SJSA1 (cell line): ENCODE results near the gene GPR146. TPM values are rescaled to one million over a fixed set of nuclear protein-coding genes. Genes with fewer than 3 reads are reported as not detected.
"Not testable (repeated sequence)": the region's sequence is repeated elsewhere in the genome, so short reads cannot be mapped to it uniquely, and the experiment has no call there.

Experiments used
- DNase-seq, 2 experiments: peaks; one replicate each; pipeline ENCODE4 v3.0.0-alpha.2; 2015 to 2020; ENCODE audit warnings: low spot score in 2 of 2, low read depth in 1 of 2
- H3K27ac ChIP-seq: fragments of 250-450 bp; sonication (Bioruptor Pico); 2 replicates; pipeline ENCODE4 v1.5.1; 2020; ENCODE audit warnings: mild to moderate bottlenecking, moderate library complexity
- H3K27me3 ChIP-seq: fragments of 250-450 bp; sonication (Bioruptor Pico); replicated peaks from 2 replicates; pipeline ENCODE4 v1.5.1; 2020; ENCODE audit warnings: mild to moderate bottlenecking, moderate library complexity
- H3K36me3 ChIP-seq: fragments of 250-450 bp; sonication (Bioruptor Pico); 2 replicates; pipeline ENCODE4 v1.5.1; 2020; ENCODE audit warnings: mild to moderate bottlenecking
- H3K4me1 ChIP-seq: fragments of 250-450 bp; sonication (Bioruptor Pico); replicated peaks from 2 replicates; pipeline ENCODE4 v1.6.1; 2021; ENCODE audit warnings: mild to moderate bottlenecking
- H3K4me3 ChIP-seq: fragments of 250-450 bp; sonication (Bioruptor Pico); 2 replicates; pipeline ENCODE4 v1.5.1; 2020; ENCODE audit warnings: mild to moderate bottlenecking
- H3K9me3 ChIP-seq: fragments of 250-450 bp; sonication (Bioruptor Pico); replicated peaks from 2 replicates; pipeline ENCODE4 v1.5.1; 2020; ENCODE audit warnings: mild to moderate bottlenecking
- total RNA-seq: library from RNA; depleted of rRNA; stranded (reverse); fragments of >200 nt; shearing (Covaris generic); gene quantifications from 2 replicates; pipeline ENCODE4 v1.2.3, GENCODE V29; 2014

GPR146 gene
- total RNA-seq, 1 experiment from 2014 or later, result 0.08 TPM

DNA sequence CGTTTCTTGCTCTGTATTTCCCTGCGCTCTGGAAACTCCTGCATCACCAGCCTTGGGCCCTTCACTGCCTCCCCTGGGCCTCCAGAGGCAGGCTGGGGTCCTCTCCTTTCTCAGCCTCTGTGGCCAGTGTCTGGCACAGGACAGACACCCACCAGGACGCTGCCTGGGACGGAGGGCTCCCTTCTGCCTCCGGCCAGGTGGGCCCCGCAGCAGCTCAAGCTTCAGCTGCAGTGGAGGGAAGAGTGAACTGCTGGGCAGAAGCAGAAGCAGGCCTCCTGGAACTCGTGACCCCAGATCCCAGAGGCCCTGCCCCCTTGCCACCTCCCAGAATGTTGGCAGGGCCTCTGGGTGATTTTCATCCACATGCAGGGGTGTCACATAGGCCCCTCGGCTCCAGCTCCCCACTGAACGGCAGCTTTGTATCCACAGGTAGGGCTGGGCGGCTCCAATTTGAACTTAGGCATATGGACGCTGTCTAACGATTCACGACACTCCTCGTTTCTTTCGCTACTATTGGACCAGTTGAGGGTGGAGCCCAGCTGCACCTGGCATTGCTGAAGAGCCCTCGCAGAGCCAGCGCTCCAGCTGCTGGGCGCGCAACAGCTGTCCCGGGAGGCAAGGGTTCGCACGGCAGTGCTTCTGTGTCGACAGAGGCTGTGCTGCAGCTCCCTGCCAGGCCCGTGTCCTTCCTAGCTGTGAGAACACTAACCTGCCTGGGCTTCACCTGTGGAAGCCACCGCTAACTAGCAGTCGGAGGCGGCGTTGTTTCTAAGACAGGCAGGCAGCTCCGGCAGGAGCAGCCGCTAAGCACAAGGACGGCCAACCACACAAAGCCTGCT, 18.4 kb upstream of the GPR146 start:
- Histone ChIP-seq H3K4me3 (no peak overlapping the region), H3K4me1 (peaks cover 20% of the 10 kb centered on the region), H3K27me3 (no peaks in the 10 kb centered on the region), H3K9me3 (peaks cover 4% of the 10 kb centered on the region; the same call in 1 of the 2 replicates), H3K27ac (no peak overlapping the region), H3K36me3 (peaks cover 36% of the 10 kb centered on the region)
- no peak for DNase-seq

DNA sequence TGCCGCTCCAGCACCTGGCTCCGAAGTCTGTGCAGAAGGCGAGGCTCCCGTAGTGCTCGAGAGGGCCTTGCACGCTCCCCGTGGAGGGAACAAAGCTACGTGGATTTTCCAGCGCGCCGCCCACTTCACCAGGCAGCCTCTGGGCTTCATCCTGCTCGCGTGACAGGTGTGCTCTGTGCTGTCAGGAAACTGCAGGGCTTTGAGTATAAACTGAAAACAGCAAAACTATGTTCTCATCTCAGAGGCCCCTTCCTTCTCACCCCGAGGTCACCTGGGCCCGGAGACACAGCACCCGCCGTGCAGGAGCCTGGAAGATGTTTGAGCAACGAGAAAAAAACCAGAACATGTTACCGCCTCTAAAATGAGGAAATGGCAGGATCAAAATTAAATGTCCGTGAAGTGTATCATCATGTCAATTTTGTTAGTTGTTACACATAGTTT, 17.6 kb upstream of the GPR146 start:
- no peaks in the 10 kb centered on the region for H3K27me3 ChIP-seq
- peaks cover 20% of the 10 kb centered on the region for H3K4me1 ChIP-seq
- H3K4me3 ChIP-seq, result no peak overlapping the region
- no peak overlapping the region for H3K27ac ChIP-seq
- no peaks in the 10 kb centered on the region; the same call in 1 of the 2 replicates for H3K9me3 ChIP-seq
- DNase-seq, result no peak
- H3K36me3 ChIP-seq, result peaks cover 28% of the 10 kb centered on the region

DNA sequence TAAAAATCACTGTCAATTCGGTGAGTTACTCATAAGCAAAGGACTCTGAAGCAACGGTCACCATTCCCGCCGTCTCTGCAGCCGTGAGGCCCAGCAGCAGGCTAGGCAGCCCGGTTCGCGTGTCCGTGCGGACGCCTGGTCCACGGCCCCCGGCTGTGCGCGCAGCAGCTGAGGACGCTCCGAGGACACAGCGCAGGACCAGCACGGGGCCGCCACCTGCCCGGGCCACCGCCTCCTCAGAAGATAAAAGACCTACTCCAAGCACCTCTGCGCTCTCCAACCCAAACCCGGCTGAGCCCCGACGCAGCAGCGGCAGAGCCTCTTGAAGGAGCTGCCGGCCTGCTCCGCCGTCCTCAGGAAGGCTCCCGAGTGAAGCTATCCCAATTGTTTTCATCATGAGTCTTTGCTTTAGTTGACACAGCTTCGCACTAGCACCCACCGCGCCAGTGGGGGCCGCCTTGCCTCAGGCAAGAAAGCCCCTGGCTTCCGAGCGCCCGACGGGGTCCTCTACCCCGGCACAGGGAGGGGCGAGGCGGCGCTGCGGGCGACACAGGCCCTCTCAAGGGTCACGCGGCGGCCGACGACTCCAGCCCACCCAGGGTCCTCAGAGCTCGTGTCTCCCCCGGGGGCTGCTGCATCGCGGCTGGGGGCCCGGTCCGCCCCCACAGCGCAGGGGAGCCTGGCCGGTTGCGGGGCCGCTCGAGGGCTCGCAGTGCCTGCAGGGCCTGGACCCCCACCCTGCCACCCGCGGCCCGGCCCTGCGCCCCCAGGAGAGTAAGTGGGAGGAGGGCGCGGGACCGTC, 16.9 kb upstream of the GPR146 start:
- Histone ChIP-seq H3K9me3 (no peaks in the 10 kb centered on the region), H3K27me3 (no peaks in the 10 kb centered on the region), H3K36me3 (peaks cover 27% of the 10 kb centered on the region), H3K4me3 (peak overlapping the region; percentile 94), H3K27ac (peak overlapping the region; percentile 20), H3K4me1 (peaks cover 20% of the 10 kb centered on the region)
- peak in 1 of 2 experiments; percentile 6 for DNase-seq

- Histone ChIP-seq H3K4me3 (peak overlapping the region; percentile 94), H3K9me3 (no peaks in the 10 kb centered on the region), H3K36me3 (peaks cover 27% of the 10 kb centered on the region), H3K4me1 (peaks cover 20% of the 10 kb centered on the region), H3K27ac (peak overlapping the region; percentile 20), H3K27me3 (no peaks in the 10 kb centered on the region)
- peak; percentile 75 to 90 for DNase-seq
Observed at GRCh38 chr7:1028044-1028770, 16.1 kb upstream of the GPR146 start.

DNA sequence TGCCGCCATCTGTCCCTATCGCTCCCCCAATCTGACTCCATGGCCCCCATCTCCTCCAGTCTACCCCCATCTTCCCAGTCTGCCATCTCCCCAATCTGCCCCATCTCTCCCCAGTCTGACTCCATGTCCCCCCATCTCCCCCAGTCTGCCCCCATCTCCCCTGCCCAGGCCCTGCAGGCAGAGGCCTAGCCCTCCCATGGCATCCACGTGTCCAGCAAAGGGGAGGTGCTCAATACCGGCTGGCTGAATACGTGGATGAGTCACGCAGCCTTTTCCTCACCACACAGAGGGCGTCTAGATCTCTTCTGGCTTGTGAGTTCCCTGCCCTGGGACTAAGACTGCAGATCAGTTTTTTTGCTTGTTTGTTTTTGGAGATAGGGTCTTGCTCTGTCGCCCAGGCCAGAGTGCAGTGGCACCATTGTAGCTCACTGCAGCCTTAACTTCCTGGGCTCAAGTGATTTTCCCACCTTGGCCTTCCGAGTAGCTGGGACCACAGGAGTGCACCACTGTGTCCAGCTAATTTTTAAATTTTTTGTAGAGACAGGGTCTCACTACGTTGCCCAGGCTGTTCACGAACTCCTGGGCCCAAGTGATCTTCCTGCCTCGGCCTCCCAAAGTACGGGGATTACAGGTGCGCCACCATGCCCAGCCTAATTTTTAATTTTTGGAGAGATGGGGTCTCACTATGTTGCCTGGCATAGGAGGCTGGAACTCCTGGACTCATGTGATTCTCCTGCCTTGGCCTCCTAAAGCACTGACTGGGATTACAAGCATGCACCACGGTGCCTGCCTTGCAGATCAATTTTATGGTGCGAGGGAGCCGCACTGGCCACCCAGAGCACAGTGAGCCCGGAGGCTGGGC, 15.3 kb upstream of the GPR146 start:
- Histone ChIP-seq H3K36me3 (peaks cover 27% of the 10 kb centered on the region), H3K27me3 (no peaks in the 10 kb centered on the region), H3K27ac (no peak overlapping the region), H3K4me1 (peaks cover 20% of the 10 kb centered on the region), H3K9me3 (no peaks in the 10 kb centered on the region), H3K4me3 (peak overlapping the region; percentile 94; the same call in 1 of the 2 replicates)
- DNase-seq, result peak; percentile 64 to 90

DNA sequence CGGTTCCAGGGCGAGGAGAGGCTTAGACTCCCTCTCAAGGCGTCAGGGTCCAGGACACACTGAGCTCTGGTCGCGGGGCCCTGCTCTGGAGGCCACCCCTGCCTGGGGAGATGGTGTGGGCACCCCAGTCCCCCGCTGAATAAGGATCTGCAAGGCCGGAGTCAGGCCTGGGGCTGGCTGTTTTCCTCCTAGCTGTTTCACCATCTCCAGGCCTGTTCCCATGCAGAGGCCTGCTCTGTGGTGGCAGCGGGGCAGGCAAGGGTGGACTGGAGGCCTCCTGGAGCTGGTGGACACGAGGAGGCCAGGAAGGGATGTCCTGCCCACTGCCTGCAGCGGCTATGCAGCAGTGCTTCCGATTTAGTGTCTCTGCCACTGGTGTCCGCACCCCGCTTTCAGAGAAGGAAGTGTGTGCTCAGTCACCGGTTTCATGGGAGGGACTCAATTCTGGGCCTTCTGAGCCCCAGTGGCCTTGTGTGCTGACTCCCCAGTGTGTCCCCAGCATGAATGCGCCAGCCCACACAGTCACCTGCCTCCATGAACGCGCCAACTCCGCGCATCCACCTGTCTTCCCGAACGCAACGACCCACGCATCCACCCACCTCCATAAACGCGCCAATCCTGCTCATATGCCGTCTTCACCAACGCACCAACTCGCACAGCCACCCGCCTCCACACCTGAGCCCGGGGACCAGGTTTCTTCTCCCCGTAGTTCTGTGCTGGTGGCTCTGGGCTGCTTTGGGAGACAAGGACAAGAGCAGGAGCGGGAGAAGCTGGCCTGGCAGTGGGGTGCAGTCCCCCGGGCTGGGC, 14.5 kb upstream of the GPR146 start:
- Histone ChIP-seq H3K4me1 (peaks cover 20% of the 10 kb centered on the region), H3K27me3 (no peaks in the 10 kb centered on the region), H3K9me3 (no peaks in the 10 kb centered on the region), H3K36me3 (peaks cover 27% of the 10 kb centered on the region), H3K27ac (no peak overlapping the region), H3K4me3 (no peak overlapping the region)
- DNase-seq, result no peak

GRCh38 chr7:1030444-1031070, 13.8 kb upstream of the GPR146 start:
- no peaks in the 10 kb centered on the region for H3K27me3 ChIP-seq
- H3K4me1 ChIP-seq, result peaks cover 20% of the 10 kb centered on the region
- no peak overlapping the region for H3K27ac ChIP-seq
- H3K4me3 ChIP-seq, result no peak overlapping the region
- DNase-seq, result no peak
- no peaks in the 10 kb centered on the region for H3K9me3 ChIP-seq
- peaks cover 20% of the 10 kb centered on the region for H3K36me3 ChIP-seq

- peaks cover 7% of the 10 kb centered on the region for H3K36me3 ChIP-seq
- H3K9me3 ChIP-seq, result no peaks in the 10 kb centered on the region
- peaks cover 20% of the 10 kb centered on the region for H3K4me1 ChIP-seq
- no peak overlapping the region for H3K27ac ChIP-seq
- DNase-seq, result no peak
- no peak overlapping the region for H3K4me3 ChIP-seq
- no peaks in the 10 kb centered on the region for H3K27me3 ChIP-seq
Observed at GRCh38 chr7:1031716-1032455, 12.5 kb upstream of the GPR146 start.

- no peak for DNase-seq
- no peaks in the 10 kb centered on the region for H3K27me3 ChIP-seq
- H3K9me3 ChIP-seq, result no peaks in the 10 kb centered on the region
- peaks cover 5% of the 10 kb centered on the region for H3K36me3 ChIP-seq
- peaks cover 14% of the 10 kb centered on the region for H3K4me1 ChIP-seq
- no peak overlapping the region for H3K4me3 ChIP-seq
- H3K27ac ChIP-seq, result no peak overlapping the region
Observed at GRCh38 chr7:1032536-1033181, 11.7 kb upstream of the GPR146 start.

GRCh38 chr7:1033546-1034145, 10.7 kb upstream of the GPR146 start:
- no peaks in the 10 kb centered on the region for H3K27me3 ChIP-seq
- no peak overlapping the region for H3K27ac ChIP-seq
- peaks cover 5% of the 10 kb centered on the region for H3K4me1 ChIP-seq
- no peaks in the 10 kb centered on the region for H3K9me3 ChIP-seq
- H3K4me3 ChIP-seq, result no peak overlapping the region
- DNase-seq, result no peak
- no peaks in the 10 kb centered on the region for H3K36me3 ChIP-seq

DNA sequence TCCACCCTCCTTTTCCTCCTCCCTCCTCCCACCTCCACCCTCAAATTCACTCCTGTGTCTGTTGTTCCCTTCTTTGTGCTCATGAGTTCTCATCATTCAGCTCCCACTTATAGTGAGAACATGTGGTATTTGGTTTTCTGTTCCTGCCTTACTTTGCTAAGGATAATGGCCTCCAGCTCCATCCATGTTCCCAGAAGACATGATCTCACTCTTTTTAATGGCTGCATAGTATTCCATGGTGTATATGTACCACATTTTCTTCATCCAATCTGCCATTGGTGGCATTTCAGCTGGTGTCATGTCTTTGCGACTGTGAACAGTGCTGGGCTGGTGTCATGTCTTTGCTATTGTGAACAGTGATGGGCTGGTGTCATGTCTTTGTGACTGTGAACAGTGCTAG, 9.6 kb upstream of the GPR146 start:
- H3K36me3 ChIP-seq, H3K27me3 ChIP-seq, H3K27ac ChIP-seq, H3K9me3 ChIP-seq, DNase-seq, H3K4me3 ChIP-seq, H3K4me1 ChIP-seq: not testable (repeated sequence)
